GM21786 (cell line): ENCODE results near the gene PRPF6.

ENCODE experiments used
- ATAC-seq: cut with Tn5 transposase; IDR thresholded peaks from one replicate; pipeline ENCODE4 v1.9.1; 2021; ENCODE audit not compliant: unreplicated experiment

PRPF6 gene

DNA sequence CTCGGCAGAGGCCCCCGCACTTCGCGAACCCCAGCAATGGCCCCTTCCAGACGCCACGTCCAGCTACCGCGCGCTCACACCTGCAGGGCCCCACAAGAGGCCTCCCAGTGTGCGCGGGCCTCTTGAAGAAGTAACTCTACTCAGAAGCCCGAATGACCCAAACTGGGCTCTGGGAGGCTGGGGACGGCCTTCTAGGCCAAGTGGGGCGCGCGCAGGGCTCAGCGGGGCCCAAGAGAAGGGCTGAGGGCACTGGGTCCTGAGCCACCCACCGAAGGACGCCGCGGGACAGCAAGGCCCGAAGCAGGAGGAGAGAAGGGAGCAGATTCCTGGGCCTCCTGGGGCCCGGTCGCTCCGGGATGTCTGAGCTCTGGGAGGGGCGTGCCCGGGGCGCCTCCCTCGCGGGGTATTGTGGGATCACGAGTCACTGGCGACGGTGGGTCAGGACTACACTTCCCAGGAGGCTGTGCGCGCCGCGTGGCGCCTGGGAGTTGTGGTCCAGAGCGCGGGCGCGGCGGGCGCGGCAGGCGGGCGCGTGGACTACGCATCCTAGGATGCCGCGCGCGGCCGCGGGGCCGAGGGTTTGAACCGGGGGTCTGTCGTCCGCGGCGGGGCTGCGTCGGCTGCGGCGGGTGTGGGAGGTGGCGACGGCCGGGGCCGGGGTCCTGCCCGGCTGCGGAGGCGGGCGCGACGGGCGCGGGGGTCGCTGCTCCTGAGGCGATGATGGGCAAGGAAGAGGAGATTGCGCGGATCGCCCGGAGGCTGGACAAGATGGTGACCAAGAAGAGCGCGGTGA is 81.9 kb downstream of the PRPF6 start, which contains the start of gene TCEA2:
TSS of gene TCEA2 (plus strand) at position 603 of the 793 bp plus-strand sequence. CDS start at position 718, 115 bp downstream.
- peak; percentile 69 for ATAC-seq

DNA sequence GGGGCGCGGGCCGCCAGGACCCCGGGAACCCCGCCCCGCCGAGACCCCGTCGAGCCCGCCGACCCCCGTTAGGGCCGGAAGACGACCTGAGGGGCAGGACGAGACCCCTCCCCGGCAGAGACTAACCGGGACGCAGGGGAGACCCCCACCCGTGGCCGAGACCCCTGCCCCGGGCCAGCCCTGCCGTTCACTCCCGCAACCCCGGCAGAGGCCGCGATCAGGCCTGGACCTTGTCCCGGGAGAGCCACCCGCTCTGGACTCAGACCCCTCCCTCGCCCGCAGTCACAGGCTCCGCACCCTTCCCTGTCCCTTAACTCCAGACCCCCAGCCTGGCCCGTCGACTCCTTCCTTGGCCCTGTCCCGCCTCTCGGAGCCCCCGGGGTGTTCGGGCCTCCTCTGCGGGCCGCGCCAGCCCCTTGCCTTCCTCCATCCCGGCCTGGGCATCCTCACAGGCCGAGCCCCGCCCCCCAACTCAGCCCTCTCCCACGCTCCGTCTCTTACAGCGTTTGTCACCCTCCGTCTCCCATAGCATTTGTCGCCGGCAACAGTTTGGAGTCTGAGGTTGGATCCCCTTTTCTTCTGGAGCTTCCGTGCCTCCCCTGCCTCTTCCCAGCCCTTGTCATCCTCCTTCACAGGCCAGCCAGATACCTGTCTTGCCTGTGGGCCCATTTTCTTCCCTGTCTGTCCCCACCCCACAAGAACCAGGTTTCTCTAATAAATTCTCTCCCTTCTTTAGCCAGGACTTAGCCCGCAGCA is 82.6 kb downstream of the PRPF6 start:
- ATAC-seq = no peak

DNA sequence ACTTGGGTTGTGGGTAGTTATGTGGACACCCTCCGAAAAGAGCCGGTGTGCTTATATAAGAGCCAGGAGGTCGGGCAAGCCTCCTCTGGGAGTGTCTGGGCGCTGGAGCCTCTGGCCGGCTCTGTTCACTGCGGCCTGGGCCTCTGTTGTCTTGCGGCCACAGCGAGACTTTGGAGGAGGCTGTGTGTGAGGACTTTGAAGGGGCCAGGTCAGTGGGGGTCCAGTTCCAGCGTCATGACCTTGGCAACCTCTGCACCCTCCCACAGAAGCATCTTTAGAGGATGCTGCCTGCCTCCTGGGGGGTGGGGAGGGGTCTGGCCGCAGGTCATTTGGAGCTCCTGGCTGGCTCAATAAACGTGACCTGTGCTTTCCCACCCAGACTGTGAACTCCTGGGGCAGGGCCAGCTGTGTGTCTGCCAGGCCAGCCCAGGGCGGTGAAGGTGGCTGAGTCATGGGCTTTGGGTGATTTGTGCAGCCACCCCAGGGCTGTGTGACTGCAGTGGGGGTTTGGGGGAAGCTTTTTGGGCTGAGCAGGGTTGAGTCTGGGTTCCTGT is 83.3 kb downstream of the PRPF6 start:
- no peak for ATAC-seq

DNA sequence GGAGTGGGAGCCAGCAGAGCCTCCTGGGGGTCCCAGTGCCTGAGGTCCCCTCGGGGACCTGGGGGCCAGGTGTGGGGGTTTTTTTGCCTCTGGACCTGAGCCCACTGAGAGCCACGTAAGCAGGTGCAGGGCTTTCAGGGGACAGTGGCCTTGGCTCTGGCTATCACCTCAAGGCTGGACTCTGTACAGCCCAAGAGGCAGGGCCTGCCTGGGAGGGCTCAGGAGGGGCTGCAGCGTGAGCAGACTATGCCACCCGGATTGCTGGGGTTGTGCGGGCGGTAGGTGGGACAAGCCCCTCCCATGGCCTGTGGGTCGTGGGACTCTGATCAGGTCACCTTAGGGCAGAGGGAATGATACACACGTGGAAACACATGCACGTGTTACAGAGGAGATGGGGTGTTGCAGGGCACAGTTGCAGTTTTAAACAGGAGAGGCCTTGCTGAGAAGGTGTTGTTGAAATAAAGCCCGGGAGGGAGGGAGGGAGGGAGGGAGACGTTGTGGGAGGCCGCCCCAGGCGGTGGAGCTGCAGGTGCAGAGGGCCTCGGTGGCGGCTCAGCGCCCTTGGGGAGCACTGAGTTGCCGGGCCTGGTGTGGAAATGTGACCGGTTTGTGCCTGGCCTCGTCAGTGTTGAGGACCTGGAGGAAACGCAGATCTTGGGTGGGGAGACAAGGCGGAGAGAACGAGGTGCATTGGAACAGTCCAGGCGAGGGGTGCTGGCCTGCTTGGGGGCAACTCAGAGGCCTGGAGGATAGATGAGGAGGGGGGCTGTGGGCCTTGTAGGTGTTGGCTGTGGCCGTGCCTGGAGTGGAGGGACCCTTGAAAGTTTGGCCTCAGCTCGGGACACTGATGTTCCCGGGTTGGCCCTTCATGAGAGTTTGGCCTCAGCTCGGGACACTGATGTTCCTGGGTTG is 84.4 kb downstream of the PRPF6 start:
- no peak for ATAC-seq

DNA sequence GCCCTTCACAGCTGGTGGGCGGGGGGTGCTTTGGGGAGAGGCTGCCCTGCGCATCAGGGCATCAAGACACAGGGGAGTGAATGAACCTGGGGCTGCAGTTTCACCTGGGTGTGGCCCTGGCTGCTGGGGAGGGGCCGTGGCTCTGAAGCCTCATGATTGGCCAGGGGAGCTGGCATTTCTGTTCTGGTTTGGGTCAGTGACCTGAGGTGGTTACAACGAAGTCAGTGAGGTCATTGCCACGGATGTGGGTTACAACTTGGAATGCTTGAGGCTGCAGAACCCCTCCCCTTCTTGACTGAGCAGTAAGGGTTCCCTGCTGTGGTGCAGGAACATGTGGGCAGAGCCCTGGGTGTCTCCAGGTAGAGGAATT is 85.0 kb downstream of the PRPF6 start:
- ATAC-seq = peak; percentile 60

DNA sequence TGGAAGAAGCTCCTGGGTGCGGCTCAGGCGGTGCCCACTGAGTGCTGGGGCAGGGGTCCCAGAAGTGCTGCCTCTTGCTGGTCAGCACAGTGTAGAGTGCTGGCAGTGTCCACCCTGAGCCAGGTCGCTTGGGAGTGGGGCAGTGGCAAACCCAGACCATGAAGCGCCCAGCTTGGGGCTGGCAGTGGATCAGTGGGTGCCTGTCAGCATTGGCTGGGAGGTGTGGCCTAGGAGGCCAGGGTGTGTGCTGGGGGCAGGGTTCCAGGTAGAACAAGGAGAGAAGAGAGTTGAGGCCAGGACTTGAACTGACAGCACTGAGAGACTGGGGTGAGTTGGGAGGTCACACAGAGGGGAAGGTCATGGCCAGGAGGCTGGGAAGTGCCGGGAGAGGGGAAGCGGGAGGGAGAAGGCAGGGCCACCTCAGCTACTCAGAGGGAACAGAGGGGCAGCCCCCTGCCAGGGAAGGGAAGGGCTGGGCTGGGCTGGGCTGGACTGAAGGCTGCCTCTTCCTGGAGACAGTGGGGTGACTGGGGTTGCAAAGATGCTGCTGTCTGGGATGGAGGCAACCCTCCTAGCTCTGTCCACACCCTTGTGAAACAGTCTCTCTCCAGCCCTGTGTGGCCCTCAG is 86.2 kb downstream of the PRPF6 start:
- ATAC-seq = no peak

DNA sequence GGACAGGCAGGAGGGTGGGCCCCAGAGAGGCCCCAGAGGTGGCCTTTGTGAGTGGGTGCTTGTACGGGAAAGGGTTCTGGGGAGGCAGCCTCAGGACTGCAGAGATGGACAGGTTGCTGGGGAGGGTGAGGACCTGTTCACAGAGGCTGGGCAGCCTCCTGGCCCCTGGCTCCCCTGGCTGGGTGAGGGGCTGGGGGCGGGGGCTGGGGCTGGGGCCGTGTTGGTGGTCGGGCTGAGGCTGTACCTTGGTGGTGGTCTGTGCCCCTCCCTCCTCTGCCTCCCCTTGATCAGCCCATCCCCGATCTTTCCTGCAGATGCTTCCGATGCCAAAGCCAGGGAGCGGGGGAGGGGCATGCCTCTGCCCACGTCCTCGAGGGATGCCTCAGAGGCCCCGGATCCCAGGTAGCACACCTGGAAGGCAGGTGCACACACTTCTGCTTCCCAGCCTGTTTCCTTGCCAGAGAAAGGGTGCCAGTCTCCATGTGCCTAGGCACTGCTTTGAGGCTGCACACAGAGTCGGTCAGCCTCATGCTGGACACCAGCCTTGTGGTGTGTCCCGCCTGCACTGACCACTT is 86.9 kb downstream of the PRPF6 start:
- ATAC-seq = no peak

DNA sequence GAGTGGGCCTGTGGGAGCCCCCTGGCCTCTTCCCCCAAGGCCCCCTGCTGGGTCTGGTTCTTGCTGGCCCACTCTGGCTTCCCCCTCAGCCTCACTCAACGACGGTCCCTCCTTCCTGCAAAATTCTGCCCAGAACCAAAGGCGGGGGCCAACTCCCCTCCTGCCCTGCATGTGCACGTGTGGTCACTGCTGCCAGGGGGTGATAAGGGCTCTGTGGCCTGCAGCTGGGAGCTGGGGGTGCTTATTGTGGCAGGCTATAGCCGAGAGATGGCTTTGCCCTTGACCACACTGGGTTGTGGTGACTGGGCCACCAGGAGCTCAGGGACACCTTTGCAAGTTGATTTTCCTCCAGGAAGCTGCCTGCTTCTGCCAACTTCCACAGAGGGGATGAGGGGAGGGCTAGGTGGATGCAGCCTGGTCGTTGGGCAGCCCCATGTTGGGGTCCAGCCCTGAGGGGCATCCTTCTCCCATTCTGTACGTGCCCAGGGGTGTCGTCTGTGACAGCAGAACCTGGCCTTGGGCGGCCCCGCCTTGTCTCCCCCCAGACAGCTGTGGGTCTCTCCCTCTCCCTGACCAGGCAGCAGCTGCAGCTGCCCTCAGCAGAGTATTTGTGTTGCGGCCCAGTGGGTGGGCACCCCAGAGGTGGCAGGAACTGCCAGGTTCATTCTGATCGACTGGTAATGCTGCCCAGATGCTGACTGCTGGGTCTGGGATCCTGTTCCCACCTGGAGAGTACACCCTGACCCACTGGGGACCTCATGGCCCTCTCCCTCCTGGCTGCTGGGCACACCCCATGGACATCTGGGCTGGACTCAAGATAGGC is 87.7 kb downstream of the PRPF6 start:
- ATAC-seq = no peak

DNA sequence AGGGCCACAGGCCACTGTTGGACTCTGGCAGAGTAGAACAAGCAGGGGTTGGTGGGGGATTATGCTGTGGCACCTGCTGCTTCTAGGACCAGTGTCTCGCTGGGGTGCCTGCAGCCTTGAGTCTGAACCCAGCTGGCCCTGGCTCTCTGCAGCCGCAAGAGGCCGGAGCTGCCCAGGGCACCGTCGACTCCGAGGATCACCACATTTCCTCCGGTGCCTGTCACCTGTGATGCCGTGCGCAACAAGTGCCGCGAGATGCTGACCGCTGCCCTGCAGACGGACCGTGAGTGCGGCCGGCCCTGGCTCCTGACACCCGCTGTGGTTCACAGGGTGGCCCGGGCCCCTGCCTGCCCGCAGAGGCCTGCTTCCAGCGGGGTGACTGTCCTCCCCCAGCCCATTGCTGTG is 88.3 kb downstream of the PRPF6 start:
- ATAC-seq = no peak

DNA sequence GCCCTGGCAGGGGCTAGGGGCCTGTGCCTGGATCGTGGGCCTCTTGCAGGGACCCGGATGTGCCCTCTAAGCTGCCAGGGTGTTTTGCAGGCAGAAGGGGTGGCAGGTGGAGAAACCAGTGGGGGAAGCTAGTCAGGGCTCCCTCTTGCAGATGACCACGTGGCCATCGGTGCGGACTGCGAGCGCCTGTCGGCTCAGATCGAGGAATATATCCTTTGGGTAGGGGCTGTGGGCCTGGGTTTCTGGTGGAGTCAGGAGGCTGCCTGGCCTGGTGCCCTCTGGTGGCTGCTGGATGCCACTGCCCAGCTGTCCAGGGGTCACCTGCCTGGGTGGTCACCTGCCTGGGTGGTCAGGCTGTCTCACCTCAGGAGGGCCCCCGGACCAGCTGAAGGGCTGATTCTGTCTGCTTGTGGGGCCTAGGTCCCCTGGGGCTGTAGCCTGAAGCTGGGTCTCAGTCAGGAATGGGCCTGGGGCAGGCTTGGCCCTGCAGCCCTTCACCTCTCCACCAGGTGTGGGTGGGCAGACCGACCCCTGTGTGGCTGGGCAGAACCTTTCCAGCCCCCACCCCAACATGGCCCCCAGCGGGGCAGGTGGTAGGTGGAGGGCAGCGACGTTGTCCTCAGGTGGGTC is 88.8 kb downstream of the PRPF6 start:
- ATAC-seq = no peak

DNA sequence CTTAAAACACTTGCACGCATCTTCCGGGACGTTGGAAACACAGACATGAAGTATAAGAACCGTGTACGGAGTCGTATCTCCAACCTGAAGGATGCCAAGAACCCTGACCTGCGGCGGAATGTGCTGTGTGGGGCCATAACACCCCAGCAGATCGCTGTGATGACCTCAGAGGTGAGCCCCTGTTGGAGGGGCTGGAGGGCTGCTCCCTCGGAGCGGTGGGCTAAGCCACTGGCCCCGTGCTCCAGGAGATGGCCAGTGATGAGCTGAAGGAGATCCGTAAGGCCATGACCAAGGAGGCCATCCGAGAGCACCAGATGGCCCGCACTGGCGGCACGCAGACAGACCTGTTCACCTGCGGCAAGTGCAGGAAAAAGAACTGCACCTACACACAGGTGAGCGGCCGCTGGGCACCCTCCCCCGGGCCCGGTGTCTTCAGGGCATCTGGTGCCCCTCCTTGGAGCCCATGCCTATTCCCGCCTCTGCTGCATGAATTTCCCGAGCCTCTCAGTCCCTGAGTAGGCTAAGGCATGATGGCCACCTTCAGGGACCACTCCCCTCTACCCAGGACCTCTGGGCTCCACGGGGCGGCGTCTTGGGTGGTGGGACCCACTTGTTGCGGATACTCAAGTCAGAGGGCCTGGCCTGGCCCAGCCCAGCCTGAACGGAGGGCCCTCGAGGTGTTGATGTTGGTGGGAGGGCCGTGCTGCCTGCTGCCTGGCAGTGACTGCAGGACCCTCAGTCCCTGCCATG is 89.5 kb downstream of the PRPF6 start:
- no peak for ATAC-seq

DNA sequence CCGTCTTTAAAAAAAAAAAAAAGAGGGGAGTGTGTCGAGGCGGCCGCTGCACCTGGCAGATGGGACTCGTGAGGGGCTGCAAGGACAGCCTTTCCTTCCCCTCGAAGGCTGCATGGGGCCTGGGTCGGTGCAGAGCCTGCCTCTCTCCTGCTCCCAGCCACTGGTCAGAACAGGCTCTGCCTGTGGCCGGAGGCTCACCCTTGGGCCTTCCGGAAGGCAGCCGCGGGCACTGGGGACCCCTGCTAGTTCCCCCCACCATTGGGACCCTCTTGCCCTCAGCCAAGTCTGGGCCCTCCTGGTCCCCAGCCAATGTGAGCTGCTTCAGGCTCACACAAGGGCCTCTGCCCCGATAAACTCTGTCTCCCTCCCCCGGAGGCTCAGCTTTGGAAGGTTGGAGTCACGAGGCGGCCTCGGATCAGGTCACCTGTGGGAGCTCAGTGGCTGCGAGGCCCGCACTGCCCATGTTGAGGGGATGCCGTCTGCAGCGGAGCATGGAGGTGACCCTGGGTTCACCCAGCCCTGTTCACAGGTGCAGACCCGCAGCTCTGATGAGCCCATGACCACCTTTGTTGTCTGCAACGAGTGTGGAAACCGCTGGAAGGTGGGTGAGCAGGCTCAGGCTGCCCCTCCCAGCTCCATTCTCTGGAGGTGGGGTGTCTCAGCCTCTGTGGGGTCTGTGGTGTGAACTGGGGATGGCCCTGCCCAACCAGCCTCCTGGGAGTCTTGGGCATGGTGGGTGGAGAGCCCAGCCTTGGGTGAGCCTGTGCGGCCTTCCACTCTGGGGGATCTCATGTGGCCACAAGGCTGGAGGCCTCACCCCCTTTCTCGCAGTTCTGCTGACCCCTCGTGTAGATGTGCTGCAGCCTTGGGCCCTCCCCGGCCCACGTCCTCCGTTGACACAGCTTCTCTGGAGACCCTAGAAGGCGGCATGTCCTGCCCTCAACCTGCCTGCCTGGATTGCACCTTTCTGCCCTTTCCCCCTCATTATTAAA is 90.7 kb downstream of the PRPF6 start:
- no peak for ATAC-seq

DNA sequence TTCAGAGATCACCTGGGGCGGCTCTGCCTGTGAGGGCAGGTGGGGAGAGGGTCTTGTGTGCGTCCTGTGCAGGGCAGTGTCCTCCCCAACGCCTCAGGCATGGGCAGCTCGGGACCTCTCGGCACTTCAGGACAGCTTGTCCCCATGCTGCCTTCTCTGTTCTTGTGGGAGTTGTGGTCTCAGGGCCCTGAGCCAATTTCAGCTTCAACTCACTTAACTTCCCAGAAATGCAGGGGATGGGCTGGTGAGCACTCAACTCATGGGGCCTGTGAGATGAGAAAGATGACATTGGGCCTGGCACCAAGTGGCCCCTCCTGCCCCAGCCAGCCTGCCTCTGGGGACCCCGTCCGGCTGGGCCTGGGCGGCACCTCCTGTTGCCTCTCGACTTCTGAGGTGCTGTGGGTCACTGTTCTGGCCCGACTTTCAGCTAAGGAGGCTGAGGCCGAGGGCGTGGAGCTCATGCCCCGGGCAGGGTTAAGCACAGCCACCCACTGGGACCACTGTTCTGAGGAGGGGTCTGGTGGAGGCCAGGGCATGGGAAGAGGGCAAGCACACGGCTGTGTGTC is 91.6 kb downstream of the PRPF6 start:
- ATAC-seq = no peak

DNA sequence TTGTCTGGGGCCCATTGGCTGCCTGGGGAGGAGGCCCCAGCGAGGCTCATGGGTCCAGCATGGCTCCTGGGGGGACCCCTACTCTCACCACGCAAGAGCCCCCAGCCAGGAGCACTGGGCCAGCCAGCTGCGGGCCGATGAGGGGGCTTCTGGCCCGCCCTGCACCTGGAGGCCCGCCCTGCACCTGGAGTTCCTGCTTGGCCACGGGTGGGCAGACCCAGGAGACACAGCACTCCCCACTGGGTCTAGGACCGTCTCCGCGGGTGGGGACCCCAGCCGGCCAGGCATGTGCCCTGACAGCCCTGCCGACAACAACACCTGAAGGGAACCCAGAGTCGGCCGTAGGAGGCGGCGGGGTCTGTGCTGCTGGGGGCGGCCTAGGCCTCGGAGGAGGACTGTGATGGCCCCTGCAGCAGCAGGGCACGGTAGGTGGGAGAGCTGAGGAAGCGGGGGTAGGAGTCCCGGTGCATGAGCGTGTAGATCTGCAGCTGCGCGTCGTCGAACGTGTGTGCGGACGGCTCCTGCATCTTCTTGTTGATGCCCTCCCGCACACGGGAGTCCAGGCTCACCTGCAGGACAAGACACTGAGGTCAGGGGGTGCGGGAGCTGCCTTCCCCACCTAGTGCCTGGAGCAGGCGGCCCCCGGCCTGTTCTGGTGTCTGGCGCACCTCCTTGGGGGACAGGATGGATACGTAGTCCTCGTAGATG is 92.7 kb downstream of the PRPF6 start:
- no peak for ATAC-seq

DNA sequence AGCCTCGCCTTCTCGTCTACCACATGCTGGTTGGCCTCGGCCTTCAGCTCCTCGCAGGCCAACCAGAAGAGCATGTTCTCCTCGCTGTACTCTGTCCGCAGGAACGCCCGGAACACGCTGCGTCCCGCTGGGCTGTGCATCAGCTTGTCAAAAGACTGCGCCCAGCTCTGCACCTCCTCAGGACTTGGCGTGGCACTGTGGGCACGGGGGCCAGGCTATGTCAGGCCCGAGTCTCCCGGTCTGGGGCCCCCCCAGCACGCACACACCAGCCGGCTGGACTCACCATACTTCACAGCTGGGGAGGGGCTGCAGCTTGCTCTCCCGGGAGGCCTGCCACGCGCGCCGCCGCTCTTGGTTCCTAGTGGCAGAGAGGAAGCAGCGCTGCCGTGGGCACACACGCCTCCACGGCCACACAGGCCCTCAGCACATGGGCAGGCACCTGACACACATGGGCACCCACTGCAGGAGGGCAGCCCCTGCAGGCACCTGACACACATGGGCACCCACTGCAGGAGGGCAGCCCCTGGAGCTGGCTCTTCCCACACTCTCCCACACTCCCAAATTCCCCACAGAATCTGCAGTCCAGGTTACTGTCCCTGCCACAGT is 93.4 kb downstream of the PRPF6 start:
- ATAC-seq = no peak

DNA sequence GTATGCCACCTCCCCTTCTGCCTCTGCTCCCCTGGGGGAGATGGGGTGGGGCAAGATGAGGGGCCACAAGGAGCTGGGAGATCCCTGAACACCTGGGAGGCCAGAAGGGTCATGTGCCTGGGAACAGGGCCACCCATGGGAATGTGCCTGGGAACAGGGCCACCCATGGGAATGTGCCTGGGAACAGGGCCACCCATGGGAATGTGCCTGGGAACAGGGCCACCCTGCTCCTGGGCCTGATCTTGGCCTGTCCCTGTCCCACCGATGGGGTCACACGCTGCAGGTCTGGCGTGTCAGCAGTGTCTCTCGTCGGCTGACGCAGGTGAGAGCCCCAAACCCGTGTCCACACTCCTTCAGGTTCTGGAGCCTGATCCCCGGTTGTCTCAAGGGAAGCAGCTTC is 94.0 kb downstream of the PRPF6 start:
- no peak for ATAC-seq
